Brain microvascular endothelial cell (primary cell): ENCODE data around the gene NEDD4.
"Not testable (repeated sequence)": the region's sequence is repeated elsewhere in the genome, so short reads cannot be mapped to it uniquely, and the experiment has no call there.

Experiments
- DNase-seq: peaks from one replicate; pipeline ENCODE4 v3.0.0-alpha.2; 2020
- H3K27ac ChIP-seq: fragments of 250-450 bp; sonication (Bioruptor Pico); 2 replicates; pipeline ENCODE4 v1.5.1; 2020; ENCODE audit warnings: mild to moderate bottlenecking, moderate library complexity
- H3K27me3 ChIP-seq: fragments of 250-450 bp; sonication (Bioruptor Pico); replicated peaks from 2 replicates; pipeline ENCODE4 v1.5.1; 2020; ENCODE audit warnings: mild to moderate bottlenecking
- H3K36me3 ChIP-seq: fragments of 250-450 bp; sonication (Bioruptor Pico); replicated peaks from 2 replicates; pipeline ENCODE4 v1.5.1; 2020; ENCODE audit warnings: mild to moderate bottlenecking
- H3K4me3 ChIP-seq: 2 replicates; pipeline ENCODE4 v1.5.1; 2011; ENCODE audit warnings: low read depth, mild to moderate bottlenecking, control low read depth, low read length, moderate library complexity
- in situ Hi-C: cut with HindIII; loops from 2 replicates; pipeline ENCODE4 v1.10.0; 2017; ENCODE audit warnings: low sequenced_read_pairs, low pct_ligation_motif_present
- TF ChIP-seq, protein P1 (sequence below): IDR thresholded peaks from 2 replicates; pipeline ENCODE4 v1.5.1; 2011; ENCODE audit warnings: low read depth, mild to moderate bottlenecking, moderate library complexity, low read length, control low read depth, inconsistent platforms; ENCODE audit errors: missing control alignments

The NEDD4 gene

DNA sequence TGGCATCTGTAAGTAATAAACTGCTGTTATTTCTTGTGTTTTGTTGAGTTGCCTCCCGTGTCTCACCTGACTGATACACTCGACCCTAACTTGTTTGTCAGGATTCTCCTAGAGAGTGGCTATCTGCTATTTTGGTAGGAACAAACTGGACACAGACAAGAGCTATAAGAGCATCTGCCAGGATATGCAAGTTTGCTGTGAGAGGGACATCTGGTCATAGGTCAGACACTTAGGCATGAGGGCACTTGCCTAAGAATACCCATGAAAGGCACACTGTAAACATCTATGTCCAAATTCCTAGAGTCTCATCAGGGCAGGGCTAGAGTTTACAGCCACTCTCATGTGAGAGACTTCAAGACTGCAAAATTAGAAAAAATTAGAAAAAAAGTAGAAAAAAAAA, 32.5 kb downstream of the NEDD4 start:
- no peak for DNase-seq
- TF ChIP-seq, protein P1, sequence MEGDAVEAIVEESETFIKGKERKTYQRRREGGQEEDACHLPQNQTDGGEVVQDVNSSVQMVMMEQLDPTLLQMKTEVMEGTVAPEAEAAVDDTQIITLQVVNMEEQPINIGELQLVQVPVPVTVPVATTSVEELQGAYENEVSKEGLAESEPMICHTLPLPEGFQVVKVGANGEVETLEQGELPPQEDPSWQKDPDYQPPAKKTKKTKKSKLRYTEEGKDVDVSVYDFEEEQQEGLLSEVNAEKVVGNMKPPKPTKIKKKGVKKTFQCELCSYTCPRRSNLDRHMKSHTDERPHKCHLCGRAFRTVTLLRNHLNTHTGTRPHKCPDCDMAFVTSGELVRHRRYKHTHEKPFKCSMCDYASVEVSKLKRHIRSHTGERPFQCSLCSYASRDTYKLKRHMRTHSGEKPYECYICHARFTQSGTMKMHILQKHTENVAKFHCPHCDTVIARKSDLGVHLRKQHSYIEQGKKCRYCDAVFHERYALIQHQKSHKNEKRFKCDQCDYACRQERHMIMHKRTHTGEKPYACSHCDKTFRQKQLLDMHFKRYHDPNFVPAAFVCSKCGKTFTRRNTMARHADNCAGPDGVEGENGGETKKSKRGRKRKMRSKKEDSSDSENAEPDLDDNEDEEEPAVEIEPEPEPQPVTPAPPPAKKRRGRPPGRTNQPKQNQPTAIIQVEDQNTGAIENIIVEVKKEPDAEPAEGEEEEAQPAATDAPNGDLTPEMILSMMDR, result no peak

DNA sequence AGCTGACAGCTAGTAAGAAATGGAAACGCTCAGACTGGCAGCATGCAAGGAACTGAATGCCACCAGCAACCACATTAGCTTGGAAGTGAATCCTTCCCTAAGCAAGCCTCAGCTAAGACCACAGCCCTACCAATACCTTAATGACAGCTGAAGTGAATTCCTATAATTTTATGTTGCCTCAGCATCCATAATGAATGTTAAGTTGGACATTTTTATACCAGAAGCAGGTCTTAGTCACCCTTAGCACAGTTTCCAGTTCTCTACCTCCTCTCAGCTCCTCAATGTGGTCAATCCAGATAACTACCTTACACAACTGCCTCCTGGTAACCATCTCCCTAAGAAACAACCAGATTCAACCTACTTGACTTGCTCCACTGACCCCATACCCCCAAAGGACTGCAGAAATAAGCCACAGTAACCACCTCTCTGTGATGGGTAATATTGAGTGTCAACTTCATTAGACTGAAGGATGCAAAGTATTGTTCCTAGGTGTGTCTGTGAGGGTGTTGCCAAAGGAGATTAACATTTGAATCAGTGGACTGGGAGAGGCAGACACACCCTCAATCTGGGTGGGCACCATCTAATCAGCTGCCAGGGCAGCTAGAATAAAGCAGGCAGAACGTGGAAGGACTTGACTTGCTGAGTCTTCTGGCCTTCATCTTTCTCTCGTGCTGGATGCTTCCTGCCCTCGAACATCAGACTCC, 33.5 kb downstream of the NEDD4 start:
- no peaks in the 10 kb centered on the region for H3K27me3 ChIP-seq
- H3K27ac ChIP-seq, result no peak overlapping the region
- TF ChIP-seq, protein P1, result no peak
- H3K36me3 ChIP-seq, result peaks cover 3% of the 10 kb centered on the region
- in situ Hi-C loops, result no loop called here
- H3K4me3 ChIP-seq, result no peak overlapping the region
- DNase-seq, result no peak

More for the DNA sequence above, 32.5 kb downstream of the NEDD4 start:
- Histone ChIP-seq H3K36me3 (peaks cover 6% of the 10 kb centered on the region), H3K27ac (no peak overlapping the region), H3K4me3 (no peak overlapping the region), H3K27me3 (no peaks in the 10 kb centered on the region)
- in situ Hi-C loops, result no loop called here

GRCh38 chr15:55958349-55958748, 35.1 kb downstream of the NEDD4 start:
- Histone ChIP-seq H3K4me3 (no peak overlapping the region), H3K36me3 (no peaks in the 10 kb centered on the region), H3K27ac (no peak overlapping the region), H3K27me3 (no peaks in the 10 kb centered on the region)
- DNase-seq, result no peak
- in situ Hi-C loops, result no loop called here
- TF ChIP-seq, protein P1, result no peak

DNA sequence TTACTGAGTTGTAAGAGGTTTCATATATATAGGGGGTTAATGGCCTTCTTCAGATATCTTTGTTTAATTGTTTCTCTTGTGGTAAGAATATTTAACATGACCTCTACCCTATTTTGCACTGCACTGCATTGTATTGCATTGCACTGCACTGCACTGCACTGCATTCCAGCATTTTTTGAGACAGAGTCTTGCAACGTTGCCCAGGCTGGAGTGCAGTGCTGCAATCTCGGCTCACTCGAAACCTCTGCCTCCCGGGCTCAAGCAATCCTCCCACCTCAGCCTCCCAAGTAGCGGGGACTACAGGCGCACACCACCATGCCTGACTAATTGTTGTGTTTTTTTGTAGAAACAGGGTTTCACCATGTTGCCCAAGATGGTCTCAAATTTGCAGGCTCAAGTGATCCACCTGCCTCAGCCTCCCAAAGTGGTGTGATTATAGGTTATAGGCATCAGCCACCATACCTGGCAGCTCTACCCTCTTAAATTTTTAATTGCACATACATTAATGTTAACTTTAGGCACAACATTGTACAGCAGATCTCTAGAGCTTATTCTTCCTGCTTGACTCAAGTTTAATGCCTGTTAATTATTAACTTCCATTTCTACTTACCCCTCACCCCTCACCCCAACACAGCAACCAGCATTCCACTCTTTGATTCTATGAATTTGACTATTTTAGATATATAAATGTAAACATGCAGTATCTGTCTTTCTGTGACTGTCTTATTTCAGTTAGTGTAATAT, 38.4 kb downstream of the NEDD4 start:
- Histone ChIP-seq H3K36me3 (no peaks in the 10 kb centered on the region), H3K4me3 (no peak overlapping the region), H3K27me3 (no peaks in the 10 kb centered on the region), H3K27ac (no peak overlapping the region)
- no peak for DNase-seq
- in situ Hi-C loops, result no loop called here
- TF ChIP-seq, protein P1, result no peak

DNA sequence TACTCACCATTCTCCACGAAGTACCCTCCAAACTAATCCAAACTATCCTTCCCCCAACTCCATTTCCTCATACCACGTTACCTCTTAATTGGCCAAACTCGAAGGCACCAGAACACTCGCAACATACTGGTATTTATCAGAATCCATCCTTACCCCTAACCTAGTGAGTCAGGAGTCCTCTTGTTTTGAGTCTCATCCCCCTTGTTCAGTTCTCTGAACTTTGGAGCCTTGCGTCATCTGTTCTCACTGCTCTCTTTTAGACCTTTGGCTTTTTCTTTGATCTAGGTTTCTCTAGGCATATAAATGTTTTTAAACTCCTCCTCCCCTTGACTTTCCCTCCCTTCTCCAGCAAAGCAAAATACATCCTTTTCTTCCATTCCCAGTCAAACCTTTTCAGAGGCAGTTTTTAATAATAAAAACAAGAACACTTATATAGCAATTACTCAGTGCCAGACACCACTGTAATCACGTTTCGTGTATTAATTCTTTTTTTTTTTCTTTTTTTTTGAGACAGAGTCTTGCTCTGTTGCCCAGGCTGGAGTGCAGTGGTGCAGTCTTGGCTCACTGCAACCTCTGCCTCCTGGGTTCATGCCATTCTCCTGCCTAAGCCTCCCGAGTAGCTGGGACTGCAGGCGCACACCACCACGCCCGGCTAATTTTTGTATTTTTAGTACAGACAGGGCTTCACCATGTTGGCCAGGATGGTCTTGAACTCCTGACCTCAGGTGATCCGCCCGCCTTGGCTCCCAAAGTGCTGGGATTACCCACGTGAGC, 40.7 kb downstream of the NEDD4 start:
- H3K36me3 ChIP-seq, DNase-seq, H3K27me3 ChIP-seq, in situ Hi-C loops, H3K4me3 ChIP-seq, H3K27ac ChIP-seq: not testable (repeated sequence)

DNA sequence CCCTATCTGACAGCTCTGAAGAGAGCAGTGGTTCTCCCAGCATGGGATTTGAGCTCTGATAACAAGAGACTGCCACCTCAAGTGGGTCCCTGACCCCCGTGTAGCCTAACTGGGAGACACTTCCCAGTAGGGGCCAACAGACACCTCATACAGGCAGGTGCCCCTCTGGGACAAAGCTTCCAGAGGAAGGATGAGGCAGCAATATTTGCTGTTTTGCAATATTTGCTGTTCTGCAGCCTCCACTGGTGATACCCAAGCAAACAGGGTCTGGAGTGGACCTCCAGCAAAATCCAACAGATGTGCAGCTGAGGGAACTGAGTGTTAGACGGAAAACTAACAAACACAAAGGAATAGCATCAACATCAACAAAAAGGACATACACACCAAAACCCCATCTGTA, 48.8 kb downstream of the NEDD4 start:
- in situ Hi-C loops, DNase-seq, H3K27me3 ChIP-seq, H3K36me3 ChIP-seq, H3K4me3 ChIP-seq, H3K27ac ChIP-seq: not testable (repeated sequence)
